HFFc6 (cell line): ENCODE data around the gene SETD2. TPM values are rescaled to one million over a fixed set of nuclear protein-coding genes. Genes with fewer than 3 reads are reported as not detected.

Experiments used
- DNase-seq: peaks from one replicate; pipeline ENCODE4 v3.0.0-alpha.2; 2018
- H3K27ac Mint-ChIP-seq: 2 replicates; pipeline ENCODE4 v1.8.0; 2020; ENCODE audit warnings: mild to moderate bottlenecking, mixed read lengths
- H3K27me3 Mint-ChIP-seq: 2 replicates; pipeline ENCODE4 v1.8.0; 2021; ENCODE audit warnings: mild to moderate bottlenecking, moderate library complexity, mixed read lengths; ENCODE audit not compliant: insufficient read depth
- H3K36me3 Mint-ChIP-seq: 2 replicates; pipeline ENCODE4 v1.8.0; 2021; ENCODE audit warnings: low read depth, mixed read lengths
- H3K4me1 Mint-ChIP-seq: 2 replicates; pipeline ENCODE4 v1.8.0; 2020; ENCODE audit warnings: low read depth, mixed read lengths
- H3K4me3 Mint-ChIP-seq: 2 replicates; pipeline ENCODE4 v1.8.0; 2020; ENCODE audit warnings: mild to moderate bottlenecking, moderate library complexity, mixed read lengths
- H3K9me3 Mint-ChIP-seq: 2 replicates; pipeline ENCODE4 v1.8.0; 2020; ENCODE audit warnings: mild to moderate bottlenecking, mixed read lengths
- CTCF ChIP-seq: fragments of 200-600 bp; sonication (generic); IDR thresholded peaks from 2 replicates; pipeline ENCODE4 v1.5.0; 2021; ENCODE audit warnings: antibody characterized with exemption, mild to moderate bottlenecking
- total RNA-seq, 6 experiments: library from RNA; stranded (reverse); fragmentation: NEBNext Ultra II Directional; extraction: Animal tissue kit (Norgen Biotek cat#: 25700); gene quantifications; 2 replicates in 1 of 6; 3 replicates in 5 of 6; pipeline ENCODE4 v1.2.3, GENCODE V29; 2021

Gene SETD2
- total RNA-seq, 6 experiments from 2014 or later = 26.7 to 33.7 (median 30.8) TPM

GRCh38 chr3:47176582-47176981 lies 12.7 kb upstream of the SETD2 start:
- Mint-ChIP-seq H3K27ac (no peak overlapping the region), H3K9me3 (no peaks in the 10 kb centered on the region), H3K36me3 (peaks cover 5% of the 10 kb centered on the region; the same call in 1 of the 2 replicates), H3K4me3 (no peak overlapping the region), H3K4me1 (no peaks in the 10 kb centered on the region), H3K27me3 (no peaks in the 10 kb centered on the region; the same call in 1 of the 2 replicates)
- DNase-seq = no peak
- no peak for TF ChIP-seq CTCF

- Mint-ChIP-seq H3K4me1 (peaks cover 50% of the 10 kb centered on the region), H3K36me3 (peaks cover 19% of the 10 kb centered on the region; the same call in 1 of the 2 replicates), H3K27ac (peak overlapping the region; percentile 97), H3K9me3 (no peaks in the 10 kb centered on the region), H3K27me3 (peaks cover 4% of the 10 kb centered on the region; the same call in 1 of the 2 replicates), H3K4me3 (peak overlapping the region; percentile 99)
- TF ChIP-seq CTCF = no peak
- peak; percentile 6 for DNase-seq
Observed at GRCh38 chr3:47163169-47164006, 525 bp downstream of the SETD2 start.

DNA sequence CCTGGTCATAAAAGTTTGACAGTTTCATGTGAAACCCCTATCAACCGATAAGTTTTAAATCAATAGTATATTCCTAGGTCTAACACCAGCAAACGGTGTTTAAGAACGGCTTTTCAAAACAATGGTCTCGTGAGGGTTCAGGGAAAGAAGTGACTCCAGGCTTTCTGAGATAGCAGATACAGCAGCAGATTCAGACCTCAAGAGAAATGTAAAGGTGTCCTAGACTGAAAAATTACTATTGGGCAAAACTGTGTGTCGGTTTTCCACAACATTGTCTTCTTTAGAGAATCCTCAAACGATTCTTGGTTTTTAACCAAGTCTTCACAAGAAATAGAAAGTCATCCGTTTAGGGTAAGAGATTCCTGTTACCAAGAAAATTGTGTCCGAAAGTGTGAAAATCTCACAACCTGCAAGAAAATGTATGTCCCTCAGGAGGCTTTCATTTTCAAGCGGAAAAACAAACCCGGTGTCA lies 1.2 kb downstream of the SETD2 start:
- Mint-ChIP-seq H3K4me1 (peaks cover 56% of the 10 kb centered on the region), H3K27ac (peak overlapping the region; percentile 97), H3K36me3 (peaks cover 19% of the 10 kb centered on the region; the same call in 1 of the 2 replicates), H3K27me3 (peaks cover 4% of the 10 kb centered on the region; the same call in 1 of the 2 replicates), H3K9me3 (no peaks in the 10 kb centered on the region), H3K4me3 (peak overlapping the region; percentile 99)
- DNase-seq = no peak
- TF ChIP-seq CTCF = no peak

DNA sequence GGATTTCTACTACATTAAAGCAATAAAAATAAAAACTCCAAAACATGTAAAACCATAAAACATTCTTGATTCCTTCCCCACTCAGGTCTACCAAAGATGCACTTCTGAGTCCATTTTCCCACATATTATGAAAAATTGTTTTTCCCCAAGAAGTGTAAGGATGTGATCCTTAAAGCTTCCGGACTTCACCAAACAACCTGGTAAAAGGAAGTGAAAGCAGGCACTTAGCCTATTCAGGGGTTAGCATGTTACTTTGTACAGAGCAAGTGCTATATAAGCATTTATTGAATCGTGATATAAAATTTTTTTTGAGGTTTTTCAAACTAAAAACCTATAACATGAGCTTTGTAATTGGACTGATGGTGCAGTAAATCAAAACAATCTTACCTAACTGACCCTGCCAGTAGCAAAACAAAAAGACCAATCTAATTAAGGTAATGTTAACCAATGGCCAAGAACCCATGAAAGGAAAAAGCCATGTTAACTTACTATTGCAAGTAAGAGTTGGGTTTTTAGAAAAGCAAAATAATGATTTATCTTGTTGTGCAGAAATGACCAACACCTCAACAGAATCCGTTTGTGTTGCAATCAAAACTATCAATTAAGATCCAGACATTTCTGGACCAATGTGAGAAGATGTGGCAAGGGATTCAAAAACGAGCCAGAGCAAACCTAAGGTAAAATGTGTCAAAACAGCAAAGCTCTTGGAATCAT lies 1.8 kb downstream of the SETD2 start:
- H3K36me3 Mint-ChIP-seq = peaks cover 19% of the 10 kb centered on the region; the same call in 1 of the 2 replicates
- peak overlapping the region; percentile 99 for H3K4me3 Mint-ChIP-seq
- peak overlapping the region; percentile 97 for H3K27ac Mint-ChIP-seq
- TF ChIP-seq CTCF = no peak
- peaks cover 56% of the 10 kb centered on the region for H3K4me1 Mint-ChIP-seq
- no peaks in the 10 kb centered on the region for H3K9me3 Mint-ChIP-seq
- DNase-seq = no peak
- peaks cover 4% of the 10 kb centered on the region; the same call in 1 of the 2 replicates for H3K27me3 Mint-ChIP-seq

- no peaks in the 10 kb centered on the region for H3K9me3 Mint-ChIP-seq
- H3K27ac Mint-ChIP-seq = no peak overlapping the region
- TF ChIP-seq CTCF = no peak
- H3K4me1 Mint-ChIP-seq = peaks cover 53% of the 10 kb centered on the region
- H3K27me3 Mint-ChIP-seq = no peaks in the 10 kb centered on the region; the same call in 1 of the 2 replicates
- DNase-seq = no peak
- H3K4me3 Mint-ChIP-seq = peak overlapping the region; percentile 10; the same call in 1 of the 2 replicates
- peaks cover 19% of the 10 kb centered on the region; the same call in 1 of the 2 replicates for H3K36me3 Mint-ChIP-seq
Observed at GRCh38 chr3:47159820-47160219, 4.1 kb downstream of the SETD2 start.
